Erythroblast (primary cell): Measurements from ENCODE around the gene RPL9.

Source experiments
- GATA1 ChIP-seq: IDR thresholded peaks from 2 replicates; pipeline ENCODE4 v1.6.1; 2011; ENCODE audit warnings: low read depth, mild to moderate bottlenecking, control low read depth, low read length, moderate library complexity
- POLR2A ChIP-seq: IDR thresholded peaks from 2 replicates; pipeline ENCODE4 v1.6.1; 2011; ENCODE audit warnings: mild to moderate bottlenecking, low read length

DNA sequence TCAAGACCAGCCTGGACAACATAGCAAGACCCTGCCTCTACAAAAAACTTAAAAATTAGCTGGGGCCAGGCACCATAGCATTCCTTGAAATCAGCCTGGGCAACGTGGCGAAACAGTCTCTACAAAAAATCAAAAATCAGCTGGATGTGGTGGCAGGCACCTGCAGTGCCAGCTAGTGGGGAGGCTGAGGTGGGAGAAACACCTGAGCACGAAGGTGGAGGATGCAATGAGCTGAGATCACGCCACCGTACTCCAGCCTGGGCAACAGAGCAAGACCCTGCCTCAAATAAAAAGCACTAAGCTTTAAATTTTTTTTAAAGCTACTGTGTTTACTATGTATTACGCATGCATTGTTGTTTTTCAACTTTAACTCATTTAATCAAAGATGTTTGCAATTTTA is 3.2 kb downstream of the RPL9 start:
- TF ChIP-seq POLR2A, result no peak
- no peak for TF ChIP-seq GATA1
